ENCODE measurements around the gene SDK1.

Gene SDK1

GRCh38 chr7:4026941-4027486, 726.0 kb downstream of the SDK1 start:
- no peak for DNase-seq

- DNase-seq: no peak
Observed at GRCh38 chr7:4028221-4028620, 727.2 kb downstream of the SDK1 start.

- no peak for DNase-seq
Observed at GRCh38 chr7:4029941-4030340, 728.9 kb downstream of the SDK1 start.

GRCh38 chr7:4030346-4030950, 729.4 kb downstream of the SDK1 start:
- no peak for DNase-seq

- DNase-seq: no peak
Observed at GRCh38 chr7:4033996-4034395, 732.9 kb downstream of the SDK1 start.

- DNase-seq: no peak
Observed at GRCh38 chr7:4037308-4037707, 736.3 kb downstream of the SDK1 start.

- DNase-seq: no peak
Observed at GRCh38 chr7:4037877-4038276, 736.8 kb downstream of the SDK1 start.

GRCh38 chr7:4040109-4040928, 739.3 kb downstream of the SDK1 start:
- no peak for DNase-seq

GRCh38 chr7:4042402-4043045, 741.5 kb downstream of the SDK1 start:
- no peak for DNase-seq

- no peak for DNase-seq
Observed at GRCh38 chr7:4043988-4044387, 742.9 kb downstream of the SDK1 start.

GRCh38 chr7:4045450-4045849, 744.4 kb downstream of the SDK1 start:
- DNase-seq: no peak

- no peak for DNase-seq
Observed at GRCh38 chr7:4045975-4046374, 744.9 kb downstream of the SDK1 start.

- DNase-seq: no peak
Observed at GRCh38 chr7:4048336-4048735, 747.3 kb downstream of the SDK1 start.

GRCh38 chr7:4049202-4049601, 748.1 kb downstream of the SDK1 start:
- DNase-seq: no peak

- no peak for DNase-seq
Observed at GRCh38 chr7:4050126-4050660, 749.1 kb downstream of the SDK1 start.

- DNase-seq: no peak
Observed at GRCh38 chr7:4051696-4052095, 750.6 kb downstream of the SDK1 start.

GRCh38 chr7:4052130-4052529, 751.1 kb downstream of the SDK1 start:
- DNase-seq: no peak

GRCh38 chr7:4054158-4054557, 753.1 kb downstream of the SDK1 start:
- DNase-seq: no peak

- DNase-seq: no peak
Observed at GRCh38 chr7:4056552-4057288, 755.7 kb downstream of the SDK1 start.

- no peak for DNase-seq
Observed at GRCh38 chr7:4057289-4057616, 756.2 kb downstream of the SDK1 start.

- no peak for DNase-seq
Observed at GRCh38 chr7:4058158-4058557, 757.1 kb downstream of the SDK1 start.

GRCh38 chr7:4065190-4065589, 764.1 kb downstream of the SDK1 start:
- DNase-seq: no peak

- no peak for DNase-seq
Observed at GRCh38 chr7:4066206-4066605, 765.2 kb downstream of the SDK1 start.
